BLaER1 (cell line): ENCODE measurements around the gene STX4.

ENCODE experiments used
- H3K27ac ChIP-seq: shearing (Covaris generic); formaldehyde crosslinking; 2 replicates; pipeline ENCODE4 v1.8.1; 2022
- H3K27me3 ChIP-seq: shearing (Covaris generic); formaldehyde crosslinking; 2 replicates; pipeline ENCODE4 v1.8.1; 2022
- H3K36me3 ChIP-seq: shearing (Covaris generic); formaldehyde crosslinking; 2 replicates; pipeline ENCODE4 v1.8.1; 2022
- H3K4me1 ChIP-seq: shearing (Covaris generic); formaldehyde crosslinking; 2 replicates; pipeline ENCODE4 v1.8.1; 2022
- H3K4me2 ChIP-seq: shearing (Covaris generic); formaldehyde crosslinking; 2 replicates; pipeline ENCODE4 v1.8.1; 2022
- H3K4me3 ChIP-seq: shearing (Covaris generic); formaldehyde crosslinking; 2 replicates; pipeline ENCODE4 v1.8.1; 2022
- H3K9ac ChIP-seq: shearing (Covaris generic); formaldehyde crosslinking; 2 replicates; pipeline ENCODE4 v1.8.1; 2022
- H3K9me3 ChIP-seq: shearing (Covaris generic); formaldehyde crosslinking; 2 replicates; pipeline ENCODE4 v1.8.1; 2022
- H4K20me1 ChIP-seq: shearing (Covaris generic); formaldehyde crosslinking; 2 replicates; pipeline ENCODE4 v1.8.1; 2022
- Cebpa-rat ChIP-seq: shearing (Covaris generic); IDR thresholded peaks from 2 replicates; pipeline ENCODE4 v1.8.1; 2022

STX4 gene

GRCh38 chr16:30990105-30990504, 43.3 kb upstream of the STX4 start:
- Histone ChIP-seq H3K9me3 (no peaks in the 10 kb centered on the region), H3K4me2 (no peak overlapping the region), H3K27ac (no peak overlapping the region), H3K4me3 (no peak overlapping the region), H3K4me1 (peaks cover 6% of the 10 kb centered on the region), H3K27me3 (no peaks in the 10 kb centered on the region), H3K9ac (no peak overlapping the region), H3K36me3 (peaks cover 31% of the 10 kb centered on the region), H4K20me1 (no peaks in the 10 kb centered on the region)
- TF ChIP-seq Cebpa-rat: no peak

DNA sequence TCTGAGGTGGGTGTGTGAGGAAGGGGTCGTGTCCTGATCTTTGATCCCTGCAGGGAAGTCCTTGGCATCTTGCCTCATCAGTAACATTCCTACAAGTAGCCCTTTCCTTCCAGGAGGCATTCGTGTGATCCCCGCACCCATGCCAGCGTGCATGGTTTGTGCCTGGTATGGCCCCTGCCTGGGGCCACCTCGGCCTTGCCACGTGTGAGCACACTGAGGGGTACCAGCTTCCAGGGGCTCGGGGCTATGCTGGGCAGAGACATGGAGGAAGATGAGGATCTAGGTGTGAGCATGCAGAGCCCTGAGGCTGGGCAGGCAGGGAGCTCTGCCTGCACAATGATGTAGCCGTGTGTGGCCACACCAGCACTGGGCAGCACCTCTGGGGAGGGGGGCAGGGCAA, 42.3 kb upstream of the STX4 start:
- Histone ChIP-seq H3K9me3 (no peaks in the 10 kb centered on the region), H3K4me2 (no peak overlapping the region), H3K9ac (no peak overlapping the region), H3K4me3 (no peak overlapping the region), H3K4me1 (no peaks in the 10 kb centered on the region), H3K36me3 (peaks cover 24% of the 10 kb centered on the region), H4K20me1 (no peaks in the 10 kb centered on the region), H3K27me3 (no peaks in the 10 kb centered on the region), H3K27ac (no peak overlapping the region)
- TF ChIP-seq Cebpa-rat: no peak

- Histone ChIP-seq H3K9me3 (no peaks in the 10 kb centered on the region), H3K4me1 (no peaks in the 10 kb centered on the region), H3K27me3 (no peaks in the 10 kb centered on the region), H4K20me1 (no peaks in the 10 kb centered on the region), H3K4me3 (no peak overlapping the region), H3K36me3 (peaks cover 12% of the 10 kb centered on the region), H3K4me2 (no peak overlapping the region), H3K27ac (no peak overlapping the region), H3K9ac (no peak overlapping the region)
- TF ChIP-seq Cebpa-rat: no peak
Observed at GRCh38 chr16:30992276-30992780, 41.0 kb upstream of the STX4 start.

DNA sequence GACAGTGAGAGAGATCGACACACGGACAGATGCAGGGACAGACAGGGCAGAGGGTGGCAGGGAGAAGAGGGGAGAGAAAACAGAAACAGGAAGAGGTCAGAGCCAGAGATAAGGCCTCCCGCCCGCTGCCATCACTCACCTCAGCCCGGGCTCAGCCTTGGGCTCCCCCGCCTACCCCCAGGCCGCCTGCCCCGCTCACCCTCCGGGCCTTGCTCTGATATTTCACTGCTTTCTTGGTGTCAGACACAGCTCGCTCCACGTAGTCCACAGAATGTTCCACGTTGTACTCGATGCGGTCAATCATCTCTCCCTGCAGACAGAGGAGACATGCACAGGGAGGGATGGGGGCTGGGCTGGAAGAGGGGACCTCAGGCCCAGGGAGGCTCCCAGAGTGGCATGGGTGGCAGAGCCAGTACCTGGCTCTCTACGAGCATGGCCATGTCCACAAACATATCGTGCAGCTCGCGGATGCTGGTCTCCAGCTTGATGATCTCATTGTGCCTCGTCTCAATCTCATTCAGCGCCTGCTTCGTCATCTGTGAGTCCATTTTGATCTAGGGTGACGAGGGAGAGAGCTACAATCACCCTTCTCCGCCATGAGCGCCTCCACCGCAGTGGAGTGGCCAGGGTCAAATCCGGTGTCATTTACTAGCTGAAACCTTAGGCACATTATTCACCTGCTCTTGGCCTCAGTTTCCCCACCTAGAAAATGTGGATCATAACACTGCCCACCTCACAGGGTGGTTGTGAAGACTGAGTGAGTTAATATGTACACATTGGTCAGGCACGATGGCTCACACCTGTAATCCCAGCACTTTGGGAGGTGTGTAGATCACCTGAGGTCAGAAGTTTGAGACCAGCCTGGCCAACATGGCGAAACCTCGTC, 40.2 kb upstream of the STX4 start:
- TF ChIP-seq Cebpa-rat: no peak
- Histone ChIP-seq H3K9ac (no peak overlapping the region), H3K27me3 (no peaks in the 10 kb centered on the region), H3K9me3 (no peaks in the 10 kb centered on the region), H3K27ac (no peak overlapping the region), H3K4me2 (no peak overlapping the region), H4K20me1 (no peaks in the 10 kb centered on the region), H3K36me3 (peaks cover 3% of the 10 kb centered on the region; the same call in 1 of the 2 replicates), H3K4me3 (no peak overlapping the region), H3K4me1 (no peaks in the 10 kb centered on the region)

DNA sequence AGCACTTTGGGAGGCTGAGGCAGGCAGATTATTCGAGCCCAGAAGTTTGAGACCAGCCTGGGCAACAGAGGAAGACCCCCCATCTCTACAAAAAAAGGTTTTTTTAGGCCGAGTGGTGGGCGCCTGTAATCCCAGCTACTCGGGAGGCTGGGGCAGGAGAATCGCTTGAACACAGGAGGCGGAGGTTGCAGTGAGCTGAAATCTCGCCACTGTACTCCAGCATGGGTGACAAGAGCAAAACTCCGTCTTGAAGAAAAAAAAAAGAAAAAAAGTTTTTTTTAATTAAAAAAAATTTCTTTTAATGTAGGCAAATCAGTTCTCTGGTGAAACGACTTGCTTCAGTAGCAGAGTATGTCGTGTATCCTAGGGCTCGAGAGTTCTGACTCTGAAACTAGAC, 37.4 kb upstream of the STX4 start:
- H3K4me2 ChIP-seq: no peak overlapping the region
- H3K9ac ChIP-seq: no peak overlapping the region

DNA sequence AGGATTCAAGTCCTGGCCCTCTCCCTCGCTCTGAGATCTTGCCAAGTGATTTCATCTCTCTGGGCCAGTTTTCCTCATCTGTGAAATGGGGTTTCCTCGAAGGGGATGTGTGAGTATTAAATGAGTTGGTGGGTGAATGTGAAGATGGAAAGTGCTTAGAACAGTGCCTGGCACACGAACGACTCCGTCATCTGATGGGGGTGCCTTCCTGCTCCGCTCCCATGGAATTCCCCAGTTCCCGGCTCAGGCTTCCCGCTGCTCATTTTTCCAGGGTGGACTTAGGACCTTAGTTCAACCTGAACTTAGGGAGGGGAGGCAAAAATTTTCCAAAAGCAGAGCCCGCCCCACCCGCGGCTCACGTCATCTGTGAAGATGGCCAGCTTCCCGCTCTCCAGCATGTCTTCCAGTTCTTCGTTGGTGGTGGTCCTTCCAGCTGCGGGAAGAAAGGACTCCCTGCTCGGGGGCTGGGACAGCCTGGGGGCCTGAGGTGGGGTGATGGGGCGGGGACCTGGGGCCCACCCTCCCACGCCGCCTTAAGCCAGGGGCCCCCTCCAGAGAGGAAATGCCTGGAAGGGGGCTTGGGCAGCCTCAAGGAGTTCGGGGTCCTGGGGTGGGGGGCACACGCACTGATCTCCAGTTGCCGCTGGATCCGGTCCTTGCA, 36.9 kb upstream of the STX4 start:
- no peaks in the 10 kb centered on the region for H3K27me3 ChIP-seq
- H3K4me1 ChIP-seq: no peaks in the 10 kb centered on the region
- no peak overlapping the region for H3K27ac ChIP-seq
- H3K36me3 ChIP-seq: no peaks in the 10 kb centered on the region
- no peak for TF ChIP-seq Cebpa-rat
- no peaks in the 10 kb centered on the region for H4K20me1 ChIP-seq
- no peak overlapping the region for H3K4me3 ChIP-seq
- peak overlapping the region; percentile 59 for H3K4me2 ChIP-seq
- no peak overlapping the region for H3K9ac ChIP-seq
- H3K9me3 ChIP-seq: no peaks in the 10 kb centered on the region

More for the DNA sequence above, 37.4 kb upstream of the STX4 start:
- TF ChIP-seq Cebpa-rat: no peak
- no peaks in the 10 kb centered on the region for H3K4me1 ChIP-seq
- no peaks in the 10 kb centered on the region for H3K27me3 ChIP-seq
- H4K20me1 ChIP-seq: no peaks in the 10 kb centered on the region
- H3K9me3 ChIP-seq: no peaks in the 10 kb centered on the region
- H3K27ac ChIP-seq: no peak overlapping the region
- H3K36me3 ChIP-seq: no peaks in the 10 kb centered on the region; the same call in 1 of the 2 replicates
- no peak overlapping the region for H3K4me3 ChIP-seq

DNA sequence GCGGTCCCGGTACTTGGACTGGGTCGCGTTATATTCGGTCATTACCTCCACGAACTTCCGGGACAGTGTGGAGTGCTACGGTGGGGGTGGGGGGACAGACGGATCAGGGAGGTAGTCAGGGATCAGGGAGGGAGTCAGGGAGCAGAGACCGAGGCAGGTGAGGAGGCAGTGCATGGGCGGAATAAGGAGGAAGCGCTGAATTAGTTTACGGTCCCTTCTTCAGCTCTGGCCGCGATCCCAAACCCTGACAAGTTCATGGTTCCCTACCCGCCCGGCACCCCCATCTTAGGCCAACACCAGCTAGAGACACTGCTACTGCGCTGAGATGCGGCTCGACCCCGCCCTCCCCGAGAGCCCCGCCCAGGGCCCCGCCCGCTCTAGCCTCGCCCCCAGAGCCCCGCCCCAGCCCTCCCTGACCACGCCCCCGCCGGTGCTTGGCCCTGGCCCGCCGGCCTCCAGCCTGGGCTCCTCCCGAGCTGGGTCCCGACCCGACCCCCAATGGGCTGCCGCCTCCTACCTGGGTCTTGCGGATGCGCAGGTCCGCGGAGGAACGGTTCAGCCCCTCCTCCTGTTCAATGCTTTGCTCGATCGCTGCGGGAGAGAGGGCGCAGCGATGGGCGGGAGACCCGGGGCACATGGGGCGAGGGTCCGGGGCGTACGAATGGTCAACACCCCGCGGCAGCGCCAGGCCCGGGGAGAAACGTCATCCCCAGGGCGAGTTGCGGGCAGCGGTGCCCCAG, 36.2 kb upstream of the STX4 start:
- H3K9ac ChIP-seq: no peak overlapping the region
- no peak overlapping the region for H3K27ac ChIP-seq
- no peaks in the 10 kb centered on the region for H3K9me3 ChIP-seq
- no peak for TF ChIP-seq Cebpa-rat
- H3K27me3 ChIP-seq: no peaks in the 10 kb centered on the region
- no peak overlapping the region for H3K4me3 ChIP-seq
- H3K4me2 ChIP-seq: peak overlapping the region; percentile 59
- no peaks in the 10 kb centered on the region for H3K36me3 ChIP-seq
- H3K4me1 ChIP-seq: no peaks in the 10 kb centered on the region
- no peaks in the 10 kb centered on the region for H4K20me1 ChIP-seq

GRCh38 chr16:30997725-30998711, 35.3 kb upstream of the STX4 start:
- H3K4me2 ChIP-seq: no peak overlapping the region
- H3K27ac ChIP-seq: no peak overlapping the region
- no peaks in the 10 kb centered on the region for H3K9me3 ChIP-seq
- no peaks in the 10 kb centered on the region for H3K27me3 ChIP-seq
- TF ChIP-seq Cebpa-rat: no peak
- H3K4me1 ChIP-seq: no peaks in the 10 kb centered on the region
- no peaks in the 10 kb centered on the region for H4K20me1 ChIP-seq
- no peak overlapping the region for H3K4me3 ChIP-seq
- no peak overlapping the region for H3K9ac ChIP-seq
- H3K36me3 ChIP-seq: no peaks in the 10 kb centered on the region
